Mesenchymal stem cell (in vitro differentiated cells and primary cell): Measurements from ENCODE around the gene C9orf85.

ENCODE experiments used
- DNase-seq: peaks from one replicate; pipeline ENCODE4 v3.0.0-alpha.2; 2013
- H2AFZ ChIP-seq: one replicate; pipeline ENCODE4 v1.6.1; 2013; ENCODE audit warnings: low read depth, mild to moderate bottlenecking, control low read depth, inconsistent platforms, low read length, moderate library complexity
- H2AK5ac ChIP-seq: 2 replicates; pipeline ENCODE4 v1.6.1; 2013; ENCODE audit warnings: low read length, moderate library complexity, mild to moderate bottlenecking, inconsistent platforms; ENCODE audit not compliant: severe bottlenecking
- H2BK120ac ChIP-seq: one replicate; pipeline ENCODE4 v1.6.1; 2013; ENCODE audit warnings: low read depth, mild to moderate bottlenecking, inconsistent platforms, low read length, moderate library complexity
- H2BK12ac ChIP-seq, 2 experiments: one replicate each; pipeline ENCODE4 v1.6.1; 2013; ENCODE audit warnings: inconsistent platforms in 2 of 2, low read length in 2 of 2, mild to moderate bottlenecking in 2 of 2, moderate library complexity in 2 of 2, control low read depth in 1 of 2
- H2BK15ac ChIP-seq: one replicate; pipeline ENCODE4 v1.6.1; 2013; ENCODE audit warnings: mild to moderate bottlenecking, low read depth, inconsistent platforms; ENCODE audit not compliant: poor library complexity, severe bottlenecking
- H2BK5ac ChIP-seq: 2 replicates; pipeline ENCODE4 v1.6.1; 2013; ENCODE audit warnings: low read depth, mild to moderate bottlenecking, low read length, control low read depth, inconsistent platforms; ENCODE audit not compliant: poor library complexity, severe bottlenecking
- H3K14ac ChIP-seq, 2 experiments: one replicate each; pipeline ENCODE4 v1.6.1; 2013; ENCODE audit warnings: inconsistent platforms in 2 of 2, low read length in 2 of 2, control low read depth in 1 of 2, mild to moderate bottlenecking in 1 of 2, moderate library complexity in 1 of 2
- H3K18ac ChIP-seq, 2 experiments: one replicate each; pipeline ENCODE4 v1.6.1; 2013; ENCODE audit warnings: inconsistent platforms in 2 of 2, low read length in 2 of 2, control low read depth in 1 of 2, low read depth in 1 of 2, mild to moderate bottlenecking in 1 of 2
- H3K23ac ChIP-seq, 2 experiments: one replicate each; pipeline ENCODE4 v1.6.1; 2013; ENCODE audit warnings: inconsistent platforms in 2 of 2, low read length in 2 of 2, mild to moderate bottlenecking in 2 of 2, moderate library complexity in 2 of 2, control low read depth in 1 of 2
- H3K27ac ChIP-seq: 2 replicates; pipeline ENCODE4 v1.5.1; 2013; ENCODE audit warnings: mild to moderate bottlenecking, moderate library complexity, low read length, control low read depth, inconsistent platforms; ENCODE audit not compliant: poor library complexity, severe bottlenecking
- H3K27me3 ChIP-seq, 2 experiments: 2 replicates each; pipeline versions ENCODE4 v1.6.1 to v1.7.0; 2013; ENCODE audit warnings: low read length in 2 of 2, mild to moderate bottlenecking in 2 of 2, moderate library complexity in 2 of 2, control low read depth in 1 of 2, inconsistent platforms in 1 of 2; ENCODE audit not compliant: control insufficient read depth in 1 of 2, insufficient read depth in 1 of 2
- H3K36me3 ChIP-seq, 2 experiments: 2 replicates each; pipeline versions ENCODE4 v1.6.1 to v1.7.0; 2013; ENCODE audit warnings: low read length in 2 of 2, control low read depth in 1 of 2, inconsistent platforms in 1 of 2, low read depth in 1 of 2, mild to moderate bottlenecking in 1 of 2; ENCODE audit not compliant: insufficient read depth in 2 of 2, control insufficient read depth in 1 of 2
- H3K4ac ChIP-seq, 2 experiments: one replicate each; pipeline ENCODE4 v1.6.1; 2013; ENCODE audit warnings: inconsistent platforms in 2 of 2, low read length in 2 of 2, mild to moderate bottlenecking in 2 of 2, moderate library complexity in 2 of 2, control low read depth in 1 of 2, low read depth in 1 of 2
- H3K4me1 ChIP-seq: 2 replicates; pipeline ENCODE4 v1.6.1; 2013; ENCODE audit warnings: low read depth, low read length, control low read depth; ENCODE audit not compliant: control insufficient read depth, insufficient read depth
- H3K4me2 ChIP-seq: 2 replicates; pipeline ENCODE4 v1.6.1; 2013; ENCODE audit warnings: low read length, mild to moderate bottlenecking, inconsistent platforms; ENCODE audit not compliant: poor library complexity, severe bottlenecking
- H3K4me3 ChIP-seq, 2 experiments: 2 replicates each; pipeline versions ENCODE4 v1.5.1 to v1.7.0; 2013; ENCODE audit warnings: low read length in 2 of 2, mild to moderate bottlenecking in 2 of 2, control low read depth in 1 of 2, low read depth in 1 of 2; ENCODE audit not compliant: insufficient read depth in 1 of 2
- H3K79me1 ChIP-seq: replicated peaks from 2 replicates; pipeline ENCODE4 v1.6.1; 2013; ENCODE audit warnings: mild to moderate bottlenecking, control low read depth, low read length, inconsistent platforms; ENCODE audit not compliant: poor library complexity, severe bottlenecking
- H3K9ac ChIP-seq: 2 replicates; pipeline ENCODE4 v1.7.0; 2013; ENCODE audit warnings: mild to moderate bottlenecking, low read length, moderate library complexity
- H3K9me3 ChIP-seq: 2 replicates; pipeline ENCODE4 v1.7.0; 2013; ENCODE audit warnings: mild to moderate bottlenecking, low read length; ENCODE audit not compliant: control insufficient read depth
- H4K8ac ChIP-seq: one replicate; pipeline ENCODE4 v1.6.1; 2013; ENCODE audit warnings: inconsistent platforms, mild to moderate bottlenecking, low read length, moderate library complexity
- H4K91ac ChIP-seq: one replicate; pipeline ENCODE4 v1.6.1; 2013; ENCODE audit warnings: mild to moderate bottlenecking, low read length, inconsistent platforms
- WGBS: methylation state at CpG from one replicate; pipeline ENCODE4 v1.1.7; 2013; ENCODE audit warnings: mixed read lengths; 5-methylcytosine and 5-hydroxymethylcytosine counted together

C9orf85 gene

DNA sequence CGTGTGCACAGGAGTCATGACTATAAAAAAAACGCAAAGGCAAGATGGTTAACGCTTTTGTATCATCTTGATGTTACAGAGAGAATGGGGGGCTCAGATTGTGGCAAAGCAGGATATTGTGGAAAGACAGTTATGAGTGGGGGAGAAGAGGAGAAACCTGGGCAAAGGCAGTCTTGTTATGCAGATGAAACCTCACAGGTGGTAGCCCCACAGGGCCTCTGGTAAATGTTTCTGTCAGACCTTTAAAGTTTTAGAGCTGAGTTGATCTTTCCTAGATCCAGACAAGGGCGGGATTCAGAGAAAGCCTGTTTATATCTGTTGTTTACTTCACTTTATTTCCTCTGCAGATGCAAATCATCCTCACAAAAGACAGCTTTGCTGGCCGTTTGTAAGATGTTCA, 55.2 kb downstream of the C9orf85 start:
- Histone ChIP-seq H3K18ac (no peak overlapping the region), H2BK5ac (no peak overlapping the region), H3K14ac (no peak overlapping the region), H2AK5ac (no peak overlapping the region), H2AFZ (no peak overlapping the region), H3K79me1 (peaks cover 16% of the 10 kb centered on the region), H3K27ac (no peak overlapping the region), H2BK120ac (no peak overlapping the region), H3K36me3 (peaks cover 15 to 17% of the 10 kb centered on the region in 2 experiments), H4K91ac (no peak overlapping the region), H3K4me3 (no peak overlapping the region), H3K9ac (no peak overlapping the region), H2BK15ac (no peak overlapping the region), H3K4me1 (no peaks in the 10 kb centered on the region), H3K27me3 (no peaks in the 10 kb centered on the region), H3K4me2 (no peak overlapping the region), H2BK12ac (no peak overlapping the region), H4K8ac (no peak overlapping the region), H3K9me3 (peaks cover 10% of the 10 kb centered on the region), H3K4ac (no peak overlapping the region), H3K23ac (no peak overlapping the region)
- WGBS: 39% methylated on average over 4 of the region's 5 CpGs
- no peak for DNase-seq

DNA sequence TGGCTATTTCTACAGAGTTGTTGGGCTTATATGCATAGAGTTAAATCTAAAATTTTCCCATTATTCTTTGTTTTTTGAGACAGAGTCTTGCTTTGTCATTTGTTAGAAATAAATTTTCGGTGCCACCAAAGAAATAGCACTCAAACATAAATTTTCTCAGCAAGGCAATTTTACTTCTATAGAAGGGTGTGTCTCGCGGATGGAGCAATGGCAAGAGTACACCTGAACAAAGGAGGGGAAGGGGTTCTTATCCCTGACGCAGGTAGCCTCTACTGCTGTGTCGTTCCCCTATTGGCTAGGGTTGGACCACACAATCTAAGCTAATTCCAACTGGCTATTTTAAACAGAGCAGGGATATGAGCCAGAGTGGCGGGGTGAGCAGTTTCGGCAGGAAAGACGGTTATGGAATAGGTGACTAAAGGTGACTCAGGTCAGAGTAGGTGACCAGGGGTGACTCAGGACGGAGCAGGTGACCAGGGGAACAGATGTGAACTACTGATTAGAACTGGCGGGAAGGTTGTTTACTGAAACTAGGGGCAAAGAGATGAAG, 57.2 kb downstream of the C9orf85 start:
- 86% methylated on average over 8 of the region's 10 CpGs for WGBS
- Histone ChIP-seq H3K4me2 (no peak overlapping the region), H3K18ac (no peak overlapping the region), H3K4ac (no peak overlapping the region), H2BK15ac (no peak overlapping the region), H2AK5ac (no peak overlapping the region), H3K9ac (no peak overlapping the region), H4K8ac (no peak overlapping the region), H3K23ac (no peak overlapping the region), H3K4me3 (no peak overlapping the region), H3K9me3 (peaks cover 10% of the 10 kb centered on the region), H3K27me3 (no peaks in the 10 kb centered on the region), H3K79me1 (peaks cover 13% of the 10 kb centered on the region), H2AFZ (no peak overlapping the region), H3K4me1 (no peaks in the 10 kb centered on the region), H2BK120ac (no peak overlapping the region), H4K91ac (no peak overlapping the region), H2BK12ac (no peak overlapping the region), H2BK5ac (no peak overlapping the region), H3K36me3 (peaks cover 13 to 16% of the 10 kb centered on the region in 2 experiments), H3K27ac (no peak overlapping the region), H3K14ac (no peak overlapping the region)
- no peak for DNase-seq

DNA sequence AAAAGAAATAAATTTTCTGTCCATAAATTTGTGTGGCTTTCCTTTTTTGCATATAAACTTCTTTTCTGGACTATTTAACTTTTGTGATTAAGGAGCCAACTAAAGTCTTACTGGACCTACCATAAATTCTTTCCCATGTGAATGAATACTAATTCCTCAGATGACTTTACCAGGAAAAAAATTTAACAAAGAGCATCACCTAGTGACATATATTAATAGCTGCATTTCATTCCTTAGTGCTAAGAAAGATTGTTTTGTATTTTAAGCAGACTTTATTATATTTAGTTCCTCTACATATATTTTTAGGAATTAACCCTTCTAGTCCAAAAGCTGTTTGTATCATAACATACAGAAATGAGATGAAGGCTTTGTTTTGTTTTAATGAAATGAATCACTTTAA, 64.4 kb downstream of the C9orf85 start:
- Histone ChIP-seq H2BK12ac (no peak overlapping the region), H3K36me3 (peaks cover 3 to 11% of the 10 kb centered on the region in 2 experiments), H3K27ac (no peak overlapping the region), H3K9me3 (no peaks in the 10 kb centered on the region), H3K4me2 (no peak overlapping the region), H3K4ac (no peak overlapping the region), H3K14ac (no peak overlapping the region), H3K4me3 (no peak overlapping the region), H3K23ac (no peak overlapping the region), H2BK120ac (no peak overlapping the region), H3K27me3 (no peaks in the 10 kb centered on the region), H2BK5ac (no peak overlapping the region), H2AK5ac (no peak overlapping the region), H2AFZ (no peak overlapping the region), H2BK15ac (no peak overlapping the region), H3K9ac (no peak overlapping the region), H4K8ac (no peak overlapping the region), H3K4me1 (no peaks in the 10 kb centered on the region), H3K79me1 (no peaks in the 10 kb centered on the region), H3K18ac (no peak overlapping the region), H4K91ac (no peak overlapping the region)
- DNase-seq: no peak

GRCh38 chr9:71977003-71977402, 65.6 kb downstream of the C9orf85 start:
- Histone ChIP-seq H3K9me3 (no peaks in the 10 kb centered on the region), H2AK5ac (no peak overlapping the region), H2AFZ (no peak overlapping the region), H3K18ac (no peak overlapping the region), H3K23ac (no peak overlapping the region), H3K14ac (no peak overlapping the region), H4K91ac (no peak overlapping the region), H2BK12ac (no peak overlapping the region), H3K36me3 (peaks cover 3 to 11% of the 10 kb centered on the region in 2 experiments), H3K4me1 (no peaks in the 10 kb centered on the region), H2BK15ac (no peak overlapping the region), H2BK120ac (no peak overlapping the region), H3K27ac (no peak overlapping the region), H3K79me1 (no peaks in the 10 kb centered on the region), H3K9ac (no peak overlapping the region), H3K4ac (no peak overlapping the region), H2BK5ac (no peak overlapping the region), H3K4me3 (no peak overlapping the region), H3K27me3 (no peaks in the 10 kb centered on the region), H3K4me2 (no peak overlapping the region), H4K8ac (no peak overlapping the region)
- DNase-seq: no peak
- 100% methylated on average over 1 of the region's 3 CpGs for WGBS
